ENCODE data around the gene TOGARAM2.

TOGARAM2 gene

GRCh38 chr2:28981016-28981441, at the start of gene TOGARAM2:
TOGARAM2 (plus strand) TSS chr2:28981298; CDS start chr2:28994835, 13,537 bp downstream.
- DNase-seq = no peak

- no peak for DNase-seq
These were observed 46.3 kb upstream of the TOGARAM2 start for GRCh38 chr2:28934769-28935168.

- DNase-seq = no peak
These were observed 40.1 kb upstream of the TOGARAM2 start for GRCh38 chr2:28941008-28941407.

GRCh38 chr2:28944535-28945248, 36.4 kb upstream of the TOGARAM2 start:
- DNase-seq = no peak

GRCh38 chr2:28948160-28948559, 32.9 kb upstream of the TOGARAM2 start:
- DNase-seq = no peak

GRCh38 chr2:28949190-28949589, 31.9 kb upstream of the TOGARAM2 start:
- DNase-seq = no peak

- no peak for DNase-seq
These were observed 31.3 kb upstream of the TOGARAM2 start for GRCh38 chr2:28949617-28950305.

- no peak for DNase-seq
These were observed 30.0 kb upstream of the TOGARAM2 start for GRCh38 chr2:28950941-28951630.

- no peak for DNase-seq
These were observed 28.9 kb upstream of the TOGARAM2 start for GRCh38 chr2:28951910-28952835.

- no peak for DNase-seq
These were observed 28.3 kb upstream of the TOGARAM2 start for GRCh38 chr2:28952836-28953211.

GRCh38 chr2:28955467-28955866, 25.6 kb upstream of the TOGARAM2 start:
- no peak for DNase-seq

GRCh38 chr2:28956415-28956826, 24.7 kb upstream of the TOGARAM2 start:
- DNase-seq = no peak

GRCh38 chr2:28956890-28957289, 24.2 kb upstream of the TOGARAM2 start:
- DNase-seq = no peak

GRCh38 chr2:28958689-28959088, 22.4 kb upstream of the TOGARAM2 start:
- peak; percentile 38 to 44 for DNase-seq

- DNase-seq = no peak
These were observed 20.7 kb upstream of the TOGARAM2 start for GRCh38 chr2:28960401-28960800.

- DNase-seq = no peak
These were observed 18.6 kb upstream of the TOGARAM2 start for GRCh38 chr2:28962505-28962904.

GRCh38 chr2:28970464-28971160, 10.5 kb upstream of the TOGARAM2 start:
- no peak for DNase-seq

GRCh38 chr2:28972778-28973335, 8.2 kb upstream of the TOGARAM2 start:
- DNase-seq = no peak

GRCh38 chr2:28974252-28974651, 6.8 kb upstream of the TOGARAM2 start:
- no peak for DNase-seq

GRCh38 chr2:28975671-28976070, 5.4 kb upstream of the TOGARAM2 start:
- DNase-seq = no peak

GRCh38 chr2:28976584-28976983, 4.5 kb upstream of the TOGARAM2 start:
- DNase-seq = no peak
